Dermis blood vessel endothelial cell (primary cell): ENCODE measurements around the gene FHOD3. TPM values are rescaled to one million over a fixed set of nuclear protein-coding genes. Genes with fewer than 3 reads are reported as not detected.

Experiments
- DNase-seq: peaks from one replicate; pipeline ENCODE4 v3.0.0; 2010
- total RNA-seq: library from RNA; depleted of rRNA; stranded (reverse); fragments of >200 nt; gene quantifications from 2 replicates; pipeline ENCODE4 v1.2.3, GENCODE V29; 2014

The FHOD3 gene
- total RNA-seq, 1 donor from 2014 or later: 0.34 TPM

- DNase-seq: no peak
Observed at GRCh38 chr18:36386150-36386920, 88.8 kb downstream of the FHOD3 start.

GRCh38 chr18:36387310-36387709 is 89.8 kb downstream of the FHOD3 start:
- DNase-seq: no peak

GRCh38 chr18:36388310-36388709 is 90.8 kb downstream of the FHOD3 start:
- no peak for DNase-seq

DNA sequence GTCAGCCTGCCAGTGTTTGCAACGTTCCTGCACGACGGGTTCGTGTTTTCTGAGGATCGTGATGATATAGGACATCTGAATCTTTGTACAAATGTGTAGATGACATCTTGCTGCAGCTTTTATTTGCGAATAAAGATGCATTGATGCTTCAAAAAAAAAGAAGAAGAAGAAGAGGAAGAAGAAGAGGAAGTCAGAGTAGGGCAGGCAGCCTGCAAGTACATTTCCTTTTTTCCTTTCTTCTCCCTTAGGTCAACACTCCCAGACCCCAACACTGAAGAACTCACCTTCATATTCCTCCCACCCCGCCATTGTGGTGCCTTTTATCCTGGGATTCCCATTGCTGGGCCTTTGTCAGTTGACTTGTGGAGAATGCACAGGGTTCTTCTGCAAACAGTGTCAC is 91.5 kb downstream of the FHOD3 start:
- DNase-seq: no peak

GRCh38 chr18:36389811-36390581 is 92.5 kb downstream of the FHOD3 start:
- no peak for DNase-seq

DNA sequence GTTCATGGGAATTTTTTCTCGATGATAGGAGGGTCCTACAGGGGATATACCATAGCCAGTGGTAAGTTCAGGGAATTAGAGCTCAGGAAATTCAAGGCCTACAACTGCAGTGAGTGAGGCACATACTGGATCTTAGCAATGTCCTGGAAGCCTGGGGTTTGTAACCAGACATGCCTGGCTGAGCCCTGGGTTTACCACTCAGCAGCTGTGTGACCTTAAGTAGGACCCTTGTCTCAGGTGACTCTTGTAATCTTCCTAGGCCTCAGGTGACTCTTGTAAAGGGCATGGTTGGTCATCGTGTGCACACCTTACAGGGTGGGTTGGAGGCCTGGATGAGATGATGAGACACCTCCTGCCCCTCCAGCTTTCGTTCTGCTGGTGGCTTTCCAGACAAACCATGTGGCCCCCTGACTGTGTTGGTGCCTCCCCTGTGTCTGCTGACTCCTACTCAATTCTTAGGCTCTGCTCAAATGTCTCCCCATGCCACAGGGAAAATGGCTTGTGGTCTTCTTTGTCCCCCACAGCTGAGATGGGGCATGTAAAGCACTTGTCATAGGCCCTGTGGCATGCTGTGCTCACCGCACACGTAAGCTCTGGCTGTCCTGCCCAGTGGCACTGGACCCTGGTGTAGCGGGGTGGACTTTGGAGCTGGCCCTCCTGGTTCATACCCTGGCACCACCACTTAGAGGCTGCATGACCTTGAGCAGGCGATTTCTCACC is 94.1 kb downstream of the FHOD3 start:
- no peak for DNase-seq

DNA sequence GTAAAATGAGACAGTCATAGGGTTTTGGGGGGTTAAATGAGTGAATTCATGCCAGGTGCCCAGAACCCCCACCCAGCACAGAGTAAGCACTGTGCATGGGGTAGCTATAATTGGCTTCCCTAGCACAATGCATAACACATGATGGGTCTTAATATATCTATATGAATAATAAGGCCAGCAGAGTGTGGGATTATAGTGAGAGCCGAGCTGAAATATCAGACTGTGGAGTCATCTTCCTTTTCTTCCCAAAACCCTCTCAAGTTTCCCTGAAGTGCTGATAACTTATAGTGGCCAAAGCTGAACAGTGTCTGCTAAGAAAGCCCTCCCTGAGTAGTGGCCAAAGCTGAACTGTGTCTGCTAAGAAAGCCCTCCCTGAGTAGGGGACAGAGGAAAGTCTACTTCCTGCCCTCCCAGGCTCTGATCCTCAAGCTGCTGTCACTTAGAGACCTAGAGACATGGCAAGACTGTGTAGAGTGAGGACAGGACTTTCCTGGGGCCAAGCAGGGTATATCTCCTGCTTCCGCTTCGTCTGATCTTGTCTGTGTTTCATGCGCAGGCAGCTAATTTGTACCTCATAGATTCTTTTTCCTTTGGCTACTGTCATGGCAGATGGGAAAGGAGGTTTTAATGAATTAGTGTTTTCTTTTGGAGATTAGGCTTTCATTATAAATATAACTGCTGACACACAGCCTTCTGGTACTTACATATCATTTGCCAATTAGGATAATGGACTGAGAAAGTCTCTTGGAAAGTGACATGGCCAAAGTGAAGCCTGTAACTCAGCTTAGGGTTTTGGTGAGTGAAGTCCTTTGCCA is 94.9 kb downstream of the FHOD3 start:
- DNase-seq: no peak

DNA sequence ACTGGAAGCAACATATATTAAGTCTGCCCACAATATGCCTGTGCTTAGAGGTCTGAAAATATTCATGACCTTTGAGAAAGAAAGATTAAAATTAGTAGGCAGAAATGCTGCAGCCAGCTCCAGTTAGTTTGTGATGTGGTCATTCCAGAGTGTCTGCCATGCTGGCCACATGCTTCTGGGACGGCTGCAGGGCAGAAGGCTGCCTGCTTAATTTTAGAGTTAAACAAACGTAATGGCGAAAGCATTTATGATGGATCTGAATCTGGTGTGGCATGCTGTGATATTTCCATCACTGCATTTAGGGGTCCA is 95.4 kb downstream of the FHOD3 start:
- no peak for DNase-seq

DNA sequence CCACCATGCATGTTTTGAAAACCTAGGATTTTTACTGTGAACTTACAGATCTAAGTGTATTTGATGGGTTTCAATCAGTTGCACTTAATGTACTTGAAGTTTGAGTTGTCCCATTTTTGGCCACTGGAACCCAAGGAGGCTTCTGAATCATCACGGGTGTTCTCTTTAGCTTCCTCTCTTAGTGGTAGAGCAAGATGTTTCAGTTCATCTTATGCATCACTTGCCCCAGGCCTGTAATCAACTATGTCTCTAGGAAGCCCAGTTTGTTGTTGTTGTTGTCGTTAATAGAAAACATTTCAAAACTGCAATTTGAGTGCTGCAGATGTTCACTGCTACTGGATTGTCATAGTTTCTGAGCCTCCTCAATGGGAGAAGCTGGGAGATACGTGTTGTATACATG is 97.0 kb downstream of the FHOD3 start:
- no peak for DNase-seq

DNA sequence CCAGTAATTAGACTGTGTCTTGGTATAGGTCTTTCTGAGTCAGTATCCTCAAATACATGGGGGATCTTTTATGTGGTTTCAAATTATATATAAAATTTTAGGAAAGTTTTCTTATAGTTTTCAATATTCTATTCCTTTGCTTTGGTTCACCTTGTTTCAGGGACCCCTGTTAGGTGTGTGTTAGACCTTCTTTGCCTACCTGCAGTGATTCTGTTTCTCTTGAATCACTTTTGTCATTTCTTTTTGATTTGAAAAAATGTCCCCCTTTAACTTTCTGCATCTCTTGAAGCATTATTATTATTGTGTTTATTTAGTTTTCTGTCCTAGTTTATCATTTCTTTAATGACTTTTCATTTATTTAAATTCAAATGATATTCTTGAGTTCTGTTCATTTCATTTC is 98.7 kb downstream of the FHOD3 start:
- DNase-seq: peak; percentile 6

DNA sequence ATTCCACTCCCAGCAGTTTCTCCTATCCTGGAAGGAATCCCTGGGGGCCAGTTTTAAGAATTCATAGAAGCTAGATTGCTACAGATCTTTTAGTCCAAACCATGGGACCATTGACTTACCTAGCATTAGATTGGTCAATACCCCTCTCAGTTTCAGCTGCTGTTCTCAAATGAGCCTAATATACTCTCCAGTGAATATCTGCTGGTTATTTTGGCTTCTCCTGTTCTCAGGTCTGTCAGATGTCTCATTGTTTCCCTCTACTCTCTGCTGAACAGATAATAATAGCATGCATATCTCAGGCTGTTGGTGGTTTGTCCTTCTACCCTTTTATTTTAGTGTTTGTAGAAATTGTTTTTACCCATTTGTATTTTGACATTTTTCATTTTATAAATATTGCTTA is 99.5 kb downstream of the FHOD3 start:
- no peak for DNase-seq

GRCh38 chr18:36398419-36398818 is 100.9 kb downstream of the FHOD3 start:
- no peak for DNase-seq

DNA sequence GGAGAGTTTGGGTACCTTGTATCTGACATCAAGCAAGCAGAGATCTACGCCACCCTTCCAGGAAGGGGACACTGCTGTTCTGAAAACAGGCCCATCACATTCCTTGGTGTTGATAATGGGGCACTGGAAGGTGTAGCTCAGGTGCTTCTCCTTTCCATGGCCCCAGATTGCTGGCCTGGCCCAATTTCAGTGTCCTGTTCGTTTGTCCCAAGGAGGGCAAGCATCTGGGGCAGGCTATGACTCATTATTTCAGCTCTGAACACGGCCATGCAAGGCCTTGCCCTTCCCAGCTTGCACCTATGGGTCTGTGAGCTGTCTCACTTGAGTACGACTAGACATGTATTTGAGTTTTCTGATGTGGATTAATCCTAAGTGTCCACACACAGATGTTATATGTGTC is 101.5 kb downstream of the FHOD3 start:
- no peak for DNase-seq

GRCh38 chr18:36401462-36401861 is 103.9 kb downstream of the FHOD3 start:
- DNase-seq: no peak

- DNase-seq: no peak
Observed at GRCh38 chr18:36402765-36403396, 105.4 kb downstream of the FHOD3 start.

GRCh38 chr18:36403896-36404820 is 106.6 kb downstream of the FHOD3 start:
- no peak for DNase-seq

DNA sequence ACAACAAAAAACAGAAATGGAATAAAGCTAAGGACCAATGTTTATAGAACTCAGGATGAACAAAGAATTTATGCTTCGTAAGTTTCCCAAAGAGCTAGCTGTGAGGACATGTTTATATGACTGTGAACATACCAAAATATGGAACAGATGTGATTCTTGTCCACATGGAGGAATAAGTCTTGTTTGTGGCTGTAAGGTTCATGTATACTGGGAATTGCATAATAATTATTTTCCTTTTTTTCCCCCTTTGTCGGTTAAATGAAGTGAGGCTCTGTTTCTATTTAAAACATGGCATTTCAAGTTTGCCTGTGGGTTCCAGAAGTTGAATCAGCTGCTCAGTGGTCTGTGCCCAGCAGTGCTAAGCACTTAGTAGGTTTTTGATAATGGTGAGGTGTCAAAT is 108.1 kb downstream of the FHOD3 start:
- no peak for DNase-seq

DNA sequence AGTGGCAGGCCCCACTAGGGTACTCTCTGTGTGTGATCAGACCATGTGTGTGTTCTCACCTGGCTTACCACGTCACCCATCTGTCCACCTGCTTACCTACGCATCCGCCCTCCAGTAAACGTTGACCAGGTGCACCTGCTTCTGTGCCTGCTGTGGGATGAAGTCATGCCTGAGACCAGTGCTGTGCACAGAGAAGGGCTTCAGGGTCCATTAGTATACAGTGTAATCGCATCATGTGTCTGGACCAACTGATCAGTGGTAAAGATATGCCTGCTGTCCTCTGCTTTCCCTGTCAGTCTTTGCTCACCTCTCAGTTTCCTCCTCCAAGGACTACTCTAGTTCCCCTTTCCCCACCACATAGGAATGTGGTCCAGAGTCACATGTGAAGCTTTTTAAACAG is 109.3 kb downstream of the FHOD3 start:
- DNase-seq: no peak

DNA sequence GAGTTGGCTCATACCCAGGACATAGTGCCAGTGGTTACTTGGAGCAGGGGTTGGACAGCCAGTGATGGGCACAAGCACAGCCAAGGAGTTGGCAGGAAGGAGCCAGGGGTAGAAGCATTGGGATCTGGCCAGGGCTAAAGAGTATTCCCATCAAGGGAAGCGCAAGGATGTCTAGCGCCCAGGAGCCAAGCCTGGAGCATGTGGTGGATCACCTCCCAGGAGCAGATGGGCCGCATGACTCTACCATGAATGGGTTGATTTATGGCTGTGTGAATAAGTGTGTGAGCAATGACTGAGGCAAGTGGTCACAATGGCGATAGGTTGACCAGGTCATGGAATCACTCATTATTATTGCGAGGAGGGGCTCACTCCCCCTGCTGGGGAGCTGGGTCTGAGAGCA is 111.1 kb downstream of the FHOD3 start:
- no peak for DNase-seq

DNA sequence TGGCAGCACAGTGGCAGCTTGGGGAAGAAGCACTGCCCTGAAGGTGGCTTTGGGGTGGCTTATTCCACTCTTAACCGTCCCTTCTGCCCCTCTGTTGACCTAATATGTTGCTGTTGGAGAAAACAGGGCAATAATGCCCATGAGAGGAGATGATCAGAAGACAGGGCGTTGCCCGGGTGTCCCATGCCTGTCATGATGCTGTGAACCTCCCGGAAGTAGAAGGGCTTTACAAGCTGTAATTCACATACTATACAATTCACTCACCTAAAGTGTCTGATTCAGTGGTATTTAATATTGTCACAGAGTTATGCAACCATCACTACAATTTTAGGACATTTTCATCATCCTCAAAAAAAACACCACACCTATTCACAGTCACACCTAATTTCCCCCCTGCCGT is 112.3 kb downstream of the FHOD3 start:
- DNase-seq: no peak

- DNase-seq: no peak
Observed at GRCh38 chr18:36410346-36410745, 112.8 kb downstream of the FHOD3 start.
